Left ventricle myocardium superior (tissue), 1 donor: ENCODE data around the gene PON2. TPM values are rescaled to one million over a fixed set of nuclear protein-coding genes. Genes with fewer than 3 reads are reported as not detected.
"Not testable (repeated sequence)": the region's sequence is repeated elsewhere in the genome, so short reads cannot be mapped to it uniquely, and the experiment has no call there.

ENCODE experiments used
- ATAC-seq: fragments of 200-7000 bp; cut with Tn5 transposase; one replicate; pipeline ENCODE4 v1.9.1; 2020; ENCODE audit warnings: mild to moderate bottlenecking, moderate library complexity
- DNase-seq: peaks from one replicate; pipeline ENCODE4 v3.0.0-alpha.2; 2020
- intact Hi-C: fragments of 100-400 bp; cut with micrococcal nuclease; formaldehyde crosslinking; loops from one replicate; pipeline ENCODE4 v1.11.0; 2022
- total RNA-seq: library from RNA; stranded (reverse); fragmentation: NEBNext Ultra II Directional; extraction: Animal tissue kit (Norgen Biotek cat#: 25700); gene quantifications from one replicate; pipeline ENCODE4 v1.2.1, GENCODE V29; 2021
- donor health status: DM: no; HTN: yes; CAD: no; lungs with severe emphysema.

Gene PON2
- total RNA-seq, 1 donor from 2014 or later: 39.9 TPM

GRCh38 chr7:95421000-95421846 lies 13.6 kb downstream of the PON2 start:
- no peak for DNase-seq
- intact Hi-C loops: no loop called here
- no peak for ATAC-seq

- intact Hi-C loops: no loop called here
- ATAC-seq: no peak
These were observed 22.8 kb downstream of the PON2 start for GRCh38 chr7:95412075-95412474.

GRCh38 chr7:95411666-95412065 lies 23.2 kb downstream of the PON2 start:
- no peak for DNase-seq
- no peak for ATAC-seq
- intact Hi-C loops: no loop called here

More at GRCh38 chr7:95412075-95412474, 22.8 kb downstream of the PON2 start:
- no peak for DNase-seq

- ATAC-seq (no peak), DNase-seq (no peak)
- intact Hi-C loops: no loop called here
These were observed 23.8 kb downstream of the PON2 start for GRCh38 chr7:95411036-95411435.

GRCh38 chr7:95407751-95408150 lies 27.1 kb downstream of the PON2 start:
- intact Hi-C loops: no loop called here
- no peak for ATAC-seq
- DNase-seq: no peak

- ATAC-seq: no peak
- intact Hi-C loops: no loop called here
- no peak for DNase-seq
These were observed 29.0 kb downstream of the PON2 start for GRCh38 chr7:95405800-95406199.

- intact Hi-C loops: no loop called here
- DNase-seq (no peak), ATAC-seq (no peak)
These were observed 29.6 kb downstream of the PON2 start for GRCh38 chr7:95405208-95405607.

- peak; percentile 58 for DNase-seq
- intact Hi-C loops: no loop called here
- peak; percentile 64 for ATAC-seq
These were observed 30.4 kb downstream of the PON2 start for GRCh38 chr7:95404316-95404865.

GRCh38 chr7:95398155-95398940 lies 36.5 kb downstream of the PON2 start:
- DNase-seq (no peak), ATAC-seq (no peak)
- intact Hi-C loops: no loop called here

- ATAC-seq (no peak), DNase-seq (no peak)
- intact Hi-C loops: no loop called here
These were observed 37.4 kb downstream of the PON2 start for GRCh38 chr7:95397381-95397780.

- DNase-seq: peak; percentile 47
- peak; percentile 67 for ATAC-seq
- intact Hi-C loops: no loop called here
These were observed 38.4 kb downstream of the PON2 start, which contains the start of gene PON3 for GRCh38 chr7:95396136-95397032. TSS of gene PON3 (minus strand) at chr7:95396375. CDS start at chr7:95396350, 25 bp downstream.

GRCh38 chr7:95395755-95396135 lies 39.1 kb downstream of the PON2 start:
- intact Hi-C loops: no loop called here
- no peak for ATAC-seq
- no peak for DNase-seq

- intact Hi-C loops: no loop called here
- DNase-seq (no peak), ATAC-seq (no peak)
These were observed 40.5 kb downstream of the PON2 start for GRCh38 chr7:95394370-95394769.

GRCh38 chr7:95391761-95392160 lies 43.1 kb downstream of the PON2 start:
- intact Hi-C loops: no loop called here
- no peak for ATAC-seq
- DNase-seq: no peak

GRCh38 chr7:95389516-95389915 lies 45.3 kb downstream of the PON2 start:
- intact Hi-C loops: no loop called here
- ATAC-seq (no peak), DNase-seq (no peak)

- DNase-seq, intact Hi-C loops, ATAC-seq: not testable (repeated sequence)
These were observed 55.4 kb downstream of the PON2 start for GRCh38 chr7:95379457-95379856.

- ATAC-seq (no peak), DNase-seq (no peak)
- intact Hi-C loops: no loop called here
These were observed 58.0 kb downstream of the PON2 start for GRCh38 chr7:95376632-95377400.

GRCh38 chr7:95375591-95376257 lies 59.1 kb downstream of the PON2 start:
- intact Hi-C loops: no loop called here
- no peak for DNase-seq
- no peak for ATAC-seq
